Measurements from ENCODE around the gene PSMD3.

The PSMD3 gene

DNA sequence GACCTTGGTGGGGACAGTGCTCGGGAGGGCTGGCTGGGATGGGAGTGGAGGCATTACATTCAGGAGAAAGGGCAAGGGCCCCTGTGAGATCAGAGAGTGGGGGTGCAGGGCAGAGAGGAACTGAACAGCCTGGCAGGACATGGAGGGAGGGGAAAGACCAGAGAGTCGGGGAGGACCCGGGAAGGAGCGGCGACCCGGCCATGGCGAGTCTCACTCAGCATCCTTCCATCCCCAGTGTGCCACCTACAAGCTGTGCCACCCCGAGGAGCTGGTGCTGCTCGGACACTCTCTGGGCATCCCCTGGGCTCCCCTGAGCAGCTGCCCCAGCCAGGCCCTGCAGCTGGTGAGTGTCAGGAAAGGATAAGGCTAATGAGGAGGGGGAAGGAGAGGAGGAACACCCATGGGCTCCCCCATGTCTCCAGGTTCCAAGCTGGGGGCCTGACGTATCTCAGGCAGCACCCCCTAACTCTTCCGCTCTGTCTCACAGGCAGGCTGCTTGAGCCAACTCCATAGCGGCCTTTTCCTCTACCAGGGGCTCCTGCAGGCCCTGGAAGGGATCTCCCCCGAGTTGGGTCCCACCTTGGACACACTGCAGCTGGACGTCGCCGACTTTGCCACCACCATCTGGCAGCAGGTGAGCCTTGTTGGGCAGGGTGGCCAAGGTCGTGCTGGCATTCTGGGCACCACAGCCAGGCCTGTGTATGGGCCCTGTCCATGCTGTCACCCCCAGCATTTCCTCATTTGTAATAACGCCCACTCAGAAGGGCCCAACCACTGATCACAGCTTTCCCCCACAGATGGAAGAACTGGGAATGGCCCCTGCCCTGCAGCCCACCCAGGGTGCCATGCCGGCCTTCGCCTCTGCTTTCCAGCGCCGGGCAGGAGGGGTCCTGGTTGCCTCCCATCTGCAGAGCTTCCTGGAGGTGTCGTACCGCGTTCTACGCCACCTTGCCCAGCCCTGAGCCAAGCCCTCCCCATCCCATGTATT, 35.7 kb downstream of the PSMD3 start:
- no peak for DNase-seq (ENCODE audit: low read depth)
- TF ChIP-seq, protein P1, sequence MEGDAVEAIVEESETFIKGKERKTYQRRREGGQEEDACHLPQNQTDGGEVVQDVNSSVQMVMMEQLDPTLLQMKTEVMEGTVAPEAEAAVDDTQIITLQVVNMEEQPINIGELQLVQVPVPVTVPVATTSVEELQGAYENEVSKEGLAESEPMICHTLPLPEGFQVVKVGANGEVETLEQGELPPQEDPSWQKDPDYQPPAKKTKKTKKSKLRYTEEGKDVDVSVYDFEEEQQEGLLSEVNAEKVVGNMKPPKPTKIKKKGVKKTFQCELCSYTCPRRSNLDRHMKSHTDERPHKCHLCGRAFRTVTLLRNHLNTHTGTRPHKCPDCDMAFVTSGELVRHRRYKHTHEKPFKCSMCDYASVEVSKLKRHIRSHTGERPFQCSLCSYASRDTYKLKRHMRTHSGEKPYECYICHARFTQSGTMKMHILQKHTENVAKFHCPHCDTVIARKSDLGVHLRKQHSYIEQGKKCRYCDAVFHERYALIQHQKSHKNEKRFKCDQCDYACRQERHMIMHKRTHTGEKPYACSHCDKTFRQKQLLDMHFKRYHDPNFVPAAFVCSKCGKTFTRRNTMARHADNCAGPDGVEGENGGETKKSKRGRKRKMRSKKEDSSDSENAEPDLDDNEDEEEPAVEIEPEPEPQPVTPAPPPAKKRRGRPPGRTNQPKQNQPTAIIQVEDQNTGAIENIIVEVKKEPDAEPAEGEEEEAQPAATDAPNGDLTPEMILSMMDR (conservative IDR thresholded peaks at IDR 0.05; ENCODE audit: control insufficient read depth, insufficient read depth, low read depth, low read length): no peak
- peak overlapping the region; percentile 31 for H3K4me3 ChIP-seq (ENCODE audit: control insufficient read depth, low read depth, low read length)

DNA sequence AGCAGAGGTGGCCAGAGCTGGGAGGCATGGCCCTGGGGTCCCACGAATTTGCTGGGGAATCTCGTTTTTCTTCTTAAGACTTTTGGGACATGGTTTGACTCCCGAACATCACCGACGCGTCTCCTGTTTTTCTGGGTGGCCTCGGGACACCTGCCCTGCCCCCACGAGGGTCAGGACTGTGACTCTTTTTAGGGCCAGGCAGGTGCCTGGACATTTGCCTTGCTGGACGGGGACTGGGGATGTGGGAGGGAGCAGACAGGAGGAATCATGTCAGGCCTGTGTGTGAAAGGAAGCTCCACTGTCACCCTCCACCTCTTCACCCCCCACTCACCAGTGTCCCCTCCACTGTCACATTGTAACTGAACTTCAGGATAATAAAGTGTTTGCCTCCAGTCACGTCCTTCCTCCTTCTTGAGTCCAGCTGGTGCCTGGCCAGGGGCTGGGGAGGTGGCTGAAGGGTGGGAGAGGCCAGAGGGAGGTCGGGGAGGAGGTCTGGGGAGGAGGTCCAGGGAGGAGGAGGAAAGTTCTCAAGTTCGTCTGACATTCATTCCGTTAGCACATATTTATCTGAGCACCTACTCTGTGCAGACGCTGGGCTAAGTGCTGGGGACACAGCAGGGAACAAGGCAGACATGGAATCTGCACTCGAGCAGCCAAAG, 36.9 kb downstream of the PSMD3 start:
- TF ChIP-seq, protein P1 (conservative IDR thresholded peaks at IDR 0.05; ENCODE audit: control insufficient read depth, insufficient read depth, low read depth, low read length): no peak
- peak overlapping the region; percentile 7 for H3K4me3 ChIP-seq (ENCODE audit: control insufficient read depth, low read depth, low read length)
- DNase-seq (ENCODE audit: low read depth): peak; percentile 46

DNA sequence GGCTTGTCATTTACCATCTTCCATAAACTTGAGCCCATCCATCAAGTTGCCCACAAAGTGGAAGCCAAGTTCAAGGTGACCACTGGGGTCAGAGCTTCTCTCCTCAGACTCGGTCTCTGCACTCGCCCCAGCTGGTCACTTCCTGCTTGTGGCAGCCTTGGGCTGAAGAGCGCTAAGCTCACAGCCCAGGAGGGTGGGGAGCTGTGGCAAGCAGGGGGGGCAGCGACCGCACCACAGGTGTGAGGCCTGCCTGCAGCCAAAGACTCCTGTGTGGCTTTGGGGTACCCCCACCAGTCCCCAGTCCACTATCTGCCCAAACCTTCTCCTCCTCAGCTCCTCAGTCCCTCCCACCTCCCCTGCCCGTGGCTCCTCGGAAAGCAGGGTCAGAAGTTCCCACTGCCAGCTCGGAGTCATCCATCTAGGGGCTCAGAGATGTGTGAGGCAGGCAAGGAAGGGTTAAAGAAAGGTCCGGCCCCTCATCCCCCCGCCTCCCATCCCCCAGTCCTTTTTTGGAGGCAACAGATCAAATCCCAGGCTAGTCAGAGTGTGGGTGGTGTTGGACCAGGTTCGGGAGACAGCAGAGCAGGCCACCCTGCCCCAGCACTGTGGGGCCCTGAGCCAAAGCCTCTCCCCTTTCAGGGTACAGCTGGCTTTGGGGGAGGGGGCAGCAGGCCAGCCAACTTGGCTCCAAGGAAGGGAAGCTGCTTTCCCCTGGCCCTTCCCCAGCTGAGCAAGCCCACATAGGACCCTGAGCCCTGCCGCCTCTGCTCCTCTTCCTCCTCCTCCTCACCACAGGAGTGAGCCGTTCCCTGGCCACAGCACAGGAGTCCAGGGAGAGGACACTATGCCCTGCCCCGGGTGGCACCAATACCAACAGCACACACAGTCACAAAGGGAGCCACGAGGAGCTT, 37.9 kb downstream of the PSMD3 start:
- peak; percentile 91 for DNase-seq (ENCODE audit: low read depth)
- TF ChIP-seq, protein P1 (conservative IDR thresholded peaks at IDR 0.05; ENCODE audit: control insufficient read depth, insufficient read depth, low read depth, low read length): no peak
- H3K4me3 ChIP-seq (ENCODE audit: control insufficient read depth, low read depth, low read length): no peak overlapping the region

DNA sequence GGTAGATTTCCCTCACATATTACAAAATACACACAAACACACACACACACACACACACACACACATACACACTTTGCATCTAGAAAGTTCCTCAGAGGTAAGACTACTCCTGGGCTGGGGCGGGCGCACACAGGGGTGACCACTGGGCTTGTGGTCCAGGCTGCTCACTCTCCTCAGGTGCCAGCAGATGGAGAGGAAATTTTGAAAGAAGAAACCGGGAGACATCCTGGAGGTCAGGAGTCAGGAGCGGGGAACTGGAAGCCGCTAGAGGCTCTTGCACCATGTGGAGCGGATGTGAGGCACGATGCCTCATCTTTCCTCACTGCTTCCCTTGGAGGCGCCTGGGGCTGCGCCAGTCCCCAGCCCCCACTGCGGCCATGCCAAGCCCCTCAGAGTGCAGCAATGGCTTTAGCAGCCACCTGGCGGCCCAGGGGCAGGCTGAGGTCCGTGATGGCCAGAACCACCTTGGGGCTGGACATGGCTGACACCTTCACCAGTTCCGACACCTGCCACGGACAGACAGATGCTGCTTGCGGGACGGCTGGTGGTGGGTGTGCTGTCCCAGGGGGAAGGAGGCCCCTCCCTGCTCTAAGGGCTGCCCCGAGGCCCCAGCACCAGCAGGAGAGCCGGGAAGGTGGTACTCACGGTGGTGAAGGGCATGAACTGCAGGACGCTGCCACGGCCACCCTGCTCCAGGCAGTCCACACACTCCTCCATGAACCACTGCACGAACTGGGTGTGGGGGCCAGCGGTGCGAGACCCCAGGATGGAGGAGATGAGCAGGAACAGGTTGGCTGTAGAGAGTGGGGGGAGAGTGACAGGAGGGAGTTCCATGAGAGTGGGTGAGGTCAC, 38.8 kb downstream of the PSMD3 start:
- TF ChIP-seq, protein P1 (conservative IDR thresholded peaks at IDR 0.05; ENCODE audit: control insufficient read depth, insufficient read depth, low read depth, low read length): no peak
- DNase-seq (ENCODE audit: low read depth): peak; percentile 96
- no peak overlapping the region for H3K4me3 ChIP-seq (ENCODE audit: control insufficient read depth, low read depth, low read length)

DNA sequence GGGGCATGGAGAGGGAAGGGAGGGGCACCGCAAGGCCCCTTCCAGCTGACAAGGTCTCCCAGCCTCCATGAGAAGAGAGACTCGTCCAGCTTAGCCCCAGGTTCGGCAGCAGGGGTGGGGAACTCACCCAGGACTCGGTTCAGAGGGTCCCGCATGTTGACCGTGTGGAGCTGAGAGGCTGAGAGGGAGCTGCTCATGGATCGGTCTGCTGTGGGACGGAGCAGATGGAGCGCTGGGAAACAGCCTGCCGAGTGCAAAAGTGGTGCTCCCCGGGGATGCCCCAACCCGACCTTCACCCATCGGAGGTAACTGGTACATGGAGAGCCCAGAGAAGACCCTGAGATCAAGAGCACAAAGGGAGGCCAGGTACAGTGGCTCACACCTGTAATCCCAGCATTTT, 39.5 kb downstream of the PSMD3 start:
- TF ChIP-seq, protein P1 (conservative IDR thresholded peaks at IDR 0.05; ENCODE audit: control insufficient read depth, insufficient read depth, low read depth, low read length): no peak
- H3K4me3 ChIP-seq (ENCODE audit: control insufficient read depth, low read depth, low read length): no peak overlapping the region
- no peak for DNase-seq (ENCODE audit: low read depth)
